Measurements from ENCODE around the gene SCO2. TPM values are rescaled to one million over a fixed set of nuclear protein-coding genes. Genes with fewer than 3 reads are reported as not detected.

The SCO2 gene
- total RNA-seq, 1 donor from 2014 or later: 1.8 TPM

GRCh38 chr22:50473855-50474671 is 51.3 kb downstream of the SCO2 start:
- peak overlapping the region; percentile 83 for H3K27ac Mint-ChIP-seq (ENCODE audit: unreplicated experiment)
- Histone ChIP-seq H3K4me1 (ENCODE audit: insufficient read depth, low read length) (peaks cover 36% of the 10 kb centered on the region), H4K20me1 (ENCODE audit: insufficient read depth, low read length) (peaks cover 52% of the 10 kb centered on the region), H3K4me2 (ENCODE audit: low read length) (peak overlapping the region; percentile 93), H3K9me3 (ENCODE audit: insufficient read depth, low read depth, low read length) (no peaks in the 10 kb centered on the region), H2AFZ (ENCODE audit: low read depth, low read length) (peak overlapping the region; percentile 61), H3K79me2 (ENCODE audit: insufficient read depth, low read length) (peaks cover 53% of the 10 kb centered on the region), H3K9ac (ENCODE audit: low read length) (peak overlapping the region; percentile 88), H3K27me3 (ENCODE audit: insufficient read depth, low read length) (no peaks in the 10 kb centered on the region), H3K36me3 (ENCODE audit: insufficient read depth, low read length) (no peaks in the 10 kb centered on the region), H3K4me3 (ENCODE audit: insufficient read depth, low read depth, low read length) (peak overlapping the region; percentile 63), H3K27ac (ENCODE audit: low read depth, low read length) (peak overlapping the region; percentile 73)
- peaks cover 14% of the 10 kb centered on the region for H3K27me3 Mint-ChIP-seq (ENCODE audit: low read depth, unreplicated experiment)
- H3K36me3 Mint-ChIP-seq (ENCODE audit: low read depth, unreplicated experiment): peaks cover 4% of the 10 kb centered on the region
- no peaks in the 10 kb centered on the region for H3K9me3 Mint-ChIP-seq (ENCODE audit: unreplicated experiment)
- H3K4me3 Mint-ChIP-seq (ENCODE audit: unreplicated experiment): peak overlapping the region; percentile 90
- TF ChIP-seq EZH2 (IDR thresholded peaks at IDR 0.05; ENCODE audit: insufficient read depth, low read length) (no peak), CTCF (IDR thresholded peaks at IDR 0.05; ENCODE audit: insufficient read depth, low read depth, low read length) (no peak)
- H3K4me1 Mint-ChIP-seq (ENCODE audit: low read depth, unreplicated experiment): peaks cover 17% of the 10 kb centered on the region
- FAIRE-seq: no peak
- peak; percentile 37 for DNase-seq (ENCODE audit: low read depth)

Other genes starting within 250 kb of the SCO2 start
- gene PLXNB2, start 218.0 kb downstream of the SCO2 start, total RNA-seq: 327 and 376 TPM in 2 replicates
- gene DENND6B, start 198.6 kb downstream of the SCO2 start, total RNA-seq: 5.4 and 5.8 TPM in 2 replicates
- 47.9 and 48.3 TPM in 2 replicates for gene PPP6R2, start 182.3 kb downstream of the SCO2 start, total RNA-seq
- gene SBF1, start 50.6 kb downstream of the SCO2 start, total RNA-seq: 69.6 and 75.4 TPM in 2 replicates
- gene ADM2, start 44.1 kb downstream of the SCO2 start, total RNA-seq: 23.0 and 26.3 TPM in 2 replicates
- gene MIOX, start 38.7 kb downstream of the SCO2 start, total RNA-seq: 0.91 and 1.2 TPM in 2 replicates
- 93.2 and 111 TPM in 2 replicates for gene LMF2, start 17.9 kb downstream of the SCO2 start, total RNA-seq
- gene NCAPH2, start 17.4 kb downstream of the SCO2 start, total RNA-seq: 25.6 and 27.2 TPM in 2 replicates
- 3.3 and 3.7 TPM in 2 replicates for gene TYMP, start 4.4 kb upstream of the SCO2 start, total RNA-seq
- gene KLHDC7B, start 20.3 kb upstream of the SCO2 start, total RNA-seq: 0.32 and 1.9 TPM in 2 replicates
- not detected in 2 replicates for gene SYCE3, start 37.3 kb upstream of the SCO2 start, total RNA-seq
- 26.0 and 32.7 TPM in 2 replicates for gene CPT1B, start 52.8 kb upstream of the SCO2 start, total RNA-seq
- 36.1 and 40.7 TPM in 2 replicates for gene CHKB, start 57.3 kb upstream of the SCO2 start, total RNA-seq
- 4.7 and 5.9 TPM in 2 replicates for gene MAPK8IP2, start 75.2 kb upstream of the SCO2 start, total RNA-seq
- 25.5 and 34.7 TPM in 2 replicates for gene ARSA, start 102.6 kb upstream of the SCO2 start, total RNA-seq
- gene SHANK3, start 147.2 kb upstream of the SCO2 start, total RNA-seq: 10.1 and 10.6 TPM in 2 replicates
- gene ACR, start 212.6 kb upstream of the SCO2 start, total RNA-seq: not detected in 2 replicates